ENCODE results near the gene GRAPL.
"Not testable (repeated sequence)": the region's sequence is repeated elsewhere in the genome, so short reads cannot be mapped to it uniquely, and the experiment has no call there.

GRAPL gene

DNA sequence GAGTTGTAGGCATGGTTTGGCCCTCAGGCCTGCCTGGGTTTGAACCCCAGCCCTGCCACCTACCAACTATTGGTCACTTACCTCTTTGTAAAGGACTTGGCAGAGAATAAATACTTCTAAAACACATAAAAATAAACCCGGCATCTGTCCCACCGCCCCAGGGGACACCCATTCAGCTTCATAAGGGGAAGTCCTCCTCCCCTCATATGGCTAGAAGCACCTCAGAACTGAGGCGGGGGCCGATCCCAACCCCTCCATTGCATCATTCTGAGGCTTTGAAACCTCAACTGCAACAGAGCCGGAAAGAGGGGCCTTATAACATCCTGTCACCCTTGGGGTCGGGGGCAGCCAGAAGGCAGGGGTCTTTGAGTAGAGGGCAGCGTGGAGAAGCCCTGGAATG, 2.1 kb upstream of the GRAPL start:
- H3K4me3 ChIP-seq (ENCODE audit: low read depth, low read length); DNase-seq; H3K27me3 ChIP-seq (replicated peaks); H3K27ac ChIP-seq; H3K36me3 ChIP-seq (replicated peaks); in situ Hi-C loops (cut with HindIII; ENCODE audit: low pct_ligation_motif_present, low sequenced_read_pairs): not testable (repeated sequence)

DNA sequence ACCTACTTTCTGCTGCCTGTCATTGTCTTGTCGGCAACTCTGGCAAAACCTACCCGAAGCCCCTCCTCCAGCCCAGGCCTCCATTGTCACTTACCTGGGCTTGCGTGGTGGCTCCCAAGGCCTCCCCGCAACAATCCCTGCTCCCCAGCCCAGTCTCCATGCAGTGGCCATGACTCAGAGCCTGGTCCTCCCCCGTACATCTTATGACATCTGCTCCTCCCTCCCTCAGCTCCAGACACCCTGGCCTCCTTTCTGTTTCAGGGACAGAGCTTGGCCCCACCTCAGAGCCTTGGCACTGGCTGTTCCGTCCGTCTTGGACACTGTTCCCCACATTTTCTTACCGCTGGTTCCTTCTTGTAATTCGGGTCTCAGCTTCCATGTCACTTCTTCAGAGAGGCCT, 2.1 kb downstream of the GRAPL start:
- H3K27me3 ChIP-seq (replicated peaks); in situ Hi-C loops (cut with HindIII; ENCODE audit: low pct_ligation_motif_present, low sequenced_read_pairs); H3K27ac ChIP-seq; DNase-seq; H3K36me3 ChIP-seq (replicated peaks); H3K4me3 ChIP-seq (ENCODE audit: low read depth, low read length): not testable (repeated sequence)

DNA sequence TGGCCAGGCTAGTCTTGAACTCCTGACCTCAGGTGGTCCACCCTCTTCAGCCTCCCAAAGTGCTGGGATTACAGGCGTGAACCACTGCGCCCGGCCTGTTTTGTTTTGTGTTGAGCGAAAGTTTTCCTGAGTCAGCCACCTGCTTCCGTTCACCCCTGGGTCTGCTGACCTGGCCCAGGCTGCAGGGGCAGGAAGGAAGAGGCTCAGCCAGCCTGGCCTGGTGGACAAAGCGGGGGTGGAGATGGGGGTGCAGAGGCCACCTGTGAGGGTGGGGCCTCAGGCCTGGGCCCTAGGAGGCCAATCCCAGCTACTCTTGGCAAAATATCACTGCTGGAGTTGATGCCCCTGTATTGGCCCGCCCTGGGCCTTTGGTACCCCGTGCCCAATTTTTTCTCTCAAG, 3.7 kb downstream of the GRAPL start:
- H3K36me3 ChIP-seq (replicated peaks); DNase-seq; in situ Hi-C loops (cut with HindIII; ENCODE audit: low pct_ligation_motif_present, low sequenced_read_pairs); H3K27me3 ChIP-seq (replicated peaks); H3K27ac ChIP-seq; H3K4me3 ChIP-seq (ENCODE audit: low read depth, low read length): not testable (repeated sequence)

DNA sequence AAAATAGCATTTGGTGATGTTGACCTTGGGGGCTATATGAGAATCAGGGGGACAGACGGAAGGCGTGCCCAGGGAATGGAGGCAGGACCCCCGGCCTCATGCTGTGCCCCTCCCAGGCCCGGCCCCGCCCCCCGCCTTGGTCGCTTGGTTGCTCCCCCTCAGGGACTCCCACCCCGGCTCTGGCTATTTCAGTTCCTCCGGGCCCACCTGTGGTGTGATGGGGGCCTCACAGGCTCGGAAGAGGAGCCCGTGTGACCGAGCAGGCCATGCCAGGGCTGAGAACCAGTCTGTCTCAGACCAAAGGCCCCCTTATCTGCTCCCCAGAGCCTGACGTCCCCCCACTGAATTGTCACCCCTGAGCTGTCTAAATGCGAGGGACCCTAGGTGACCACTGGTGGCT, 4.4 kb downstream of the GRAPL start:
- H3K27ac ChIP-seq; DNase-seq; H3K27me3 ChIP-seq (replicated peaks); in situ Hi-C loops (cut with HindIII; ENCODE audit: low pct_ligation_motif_present, low sequenced_read_pairs); H3K36me3 ChIP-seq (replicated peaks); H3K4me3 ChIP-seq (ENCODE audit: low read depth, low read length): not testable (repeated sequence)

DNA sequence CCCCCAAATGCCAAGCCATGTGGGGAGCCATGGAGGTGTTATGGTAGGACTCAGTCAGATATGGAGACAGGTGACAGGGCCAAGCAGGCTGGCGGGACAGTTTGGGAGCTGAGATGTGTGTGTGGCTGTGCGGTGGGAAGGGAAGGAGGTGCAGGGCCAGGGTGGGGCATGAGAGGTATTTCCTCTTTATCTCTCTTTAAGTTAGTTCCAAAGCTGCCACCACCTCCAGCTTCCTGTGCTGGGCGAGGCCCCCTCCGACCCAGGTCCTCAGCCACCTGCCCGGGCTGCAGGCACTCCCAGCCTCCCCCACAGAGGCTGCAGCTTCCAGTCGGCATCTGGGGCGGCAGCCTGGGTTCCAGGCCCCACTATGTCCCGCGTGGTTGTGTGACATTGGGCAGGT, 6.4 kb downstream of the GRAPL start:
- H3K4me3 ChIP-seq (ENCODE audit: low read depth, low read length); in situ Hi-C loops (cut with HindIII; ENCODE audit: low pct_ligation_motif_present, low sequenced_read_pairs): not testable (repeated sequence)

DNA sequence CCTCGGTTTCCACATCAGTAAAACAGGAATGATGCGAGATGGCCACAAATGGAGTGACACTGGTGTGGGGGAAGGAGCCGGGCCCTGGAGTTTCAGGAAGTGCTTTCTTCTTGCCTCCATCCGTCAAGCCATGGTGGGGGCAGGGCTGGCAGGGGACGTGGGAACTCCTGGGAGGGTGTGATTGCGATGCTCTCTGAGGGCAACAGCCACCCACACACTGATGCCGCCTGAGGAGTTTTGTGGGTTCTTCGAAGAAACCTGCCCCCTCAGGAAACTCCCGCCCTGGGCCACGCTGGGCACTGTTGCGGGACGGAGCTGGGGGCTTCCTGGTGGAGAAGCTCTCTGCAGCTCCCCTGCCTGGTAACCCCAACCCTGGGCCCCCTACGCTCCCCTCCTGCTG, 8.0 kb downstream of the GRAPL start:
- H3K27me3 ChIP-seq (replicated peaks); H3K4me3 ChIP-seq (ENCODE audit: low read depth, low read length); H3K27ac ChIP-seq; in situ Hi-C loops (cut with HindIII; ENCODE audit: low pct_ligation_motif_present, low sequenced_read_pairs); H3K36me3 ChIP-seq (replicated peaks); DNase-seq: not testable (repeated sequence)

More for the DNA sequence above, 6.4 kb downstream of the GRAPL start:
- not testable (repeated sequence) for H3K27me3 ChIP-seq (replicated peaks); H3K27ac ChIP-seq; DNase-seq; H3K36me3 ChIP-seq (replicated peaks)

DNA sequence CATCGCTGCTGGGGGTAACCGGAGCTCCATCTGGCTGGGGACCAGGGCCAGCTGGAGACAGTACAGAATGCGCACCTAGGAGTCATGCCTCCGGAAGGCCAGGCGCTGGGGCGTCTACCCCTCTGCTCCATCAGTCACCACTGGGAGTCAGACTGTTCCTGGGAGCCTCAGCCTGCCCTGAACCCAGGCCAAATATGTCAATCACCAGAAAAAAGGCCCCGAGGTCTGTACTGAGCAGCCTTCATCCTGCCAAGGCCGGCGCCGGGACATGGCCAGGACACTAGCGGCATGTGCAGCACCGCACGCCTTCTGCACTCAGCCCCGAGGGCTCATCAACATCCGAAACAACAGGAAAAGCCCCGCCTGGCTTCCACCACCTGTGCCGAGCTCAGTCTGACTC, 8.7 kb downstream of the GRAPL start:
- H3K27me3 ChIP-seq (replicated peaks); in situ Hi-C loops (cut with HindIII; ENCODE audit: low pct_ligation_motif_present, low sequenced_read_pairs); DNase-seq; H3K4me3 ChIP-seq (ENCODE audit: low read depth, low read length); H3K27ac ChIP-seq; H3K36me3 ChIP-seq (replicated peaks): not testable (repeated sequence)

DNA sequence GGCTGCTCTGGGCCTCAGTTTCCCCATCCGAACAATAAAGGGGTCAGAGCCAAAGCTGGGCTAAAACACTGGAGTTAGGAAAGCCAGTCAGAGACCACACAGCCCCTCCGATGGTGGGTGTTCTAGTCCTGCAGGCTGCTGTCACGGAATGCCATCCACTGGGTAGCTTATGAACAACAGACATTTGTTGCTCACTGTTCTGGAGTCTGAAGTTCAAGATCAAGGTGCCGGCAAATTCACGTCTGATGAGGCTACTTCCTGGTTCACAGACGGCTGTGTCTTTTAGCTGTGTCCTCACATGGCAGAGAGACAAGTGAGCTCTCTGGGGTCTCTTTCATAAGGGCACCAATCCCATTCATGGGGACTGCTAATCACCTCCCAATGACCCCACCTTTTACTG, 9.2 kb downstream of the GRAPL start:
- H3K27me3 ChIP-seq (replicated peaks); H3K36me3 ChIP-seq (replicated peaks); in situ Hi-C loops (cut with HindIII; ENCODE audit: low pct_ligation_motif_present, low sequenced_read_pairs); H3K27ac ChIP-seq; DNase-seq; H3K4me3 ChIP-seq (ENCODE audit: low read depth, low read length): not testable (repeated sequence)

DNA sequence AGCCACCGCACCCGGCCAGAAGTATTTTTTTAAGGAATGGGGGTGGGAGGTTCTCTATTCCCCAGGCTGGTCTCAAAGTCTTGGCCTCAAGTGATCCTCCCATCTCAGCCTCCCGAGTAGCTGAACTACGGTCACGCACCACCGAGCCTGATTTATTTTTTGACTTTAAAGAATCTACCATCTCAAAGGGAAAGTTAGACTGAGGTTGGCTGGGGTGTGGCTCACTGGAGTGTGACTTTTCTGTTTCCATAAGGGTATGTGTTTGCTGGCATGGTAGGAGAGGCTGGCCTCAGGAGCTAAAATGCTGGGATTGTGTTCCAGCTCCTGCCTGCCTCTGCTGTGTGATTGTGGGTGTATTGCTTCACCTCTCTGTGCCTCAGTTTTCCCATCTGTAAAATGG, 10.6 kb downstream of the GRAPL start:
- H3K36me3 ChIP-seq (replicated peaks); H3K27me3 ChIP-seq (replicated peaks); H3K4me3 ChIP-seq (ENCODE audit: low read depth, low read length); DNase-seq; in situ Hi-C loops (cut with HindIII; ENCODE audit: low pct_ligation_motif_present, low sequenced_read_pairs); H3K27ac ChIP-seq: not testable (repeated sequence)

DNA sequence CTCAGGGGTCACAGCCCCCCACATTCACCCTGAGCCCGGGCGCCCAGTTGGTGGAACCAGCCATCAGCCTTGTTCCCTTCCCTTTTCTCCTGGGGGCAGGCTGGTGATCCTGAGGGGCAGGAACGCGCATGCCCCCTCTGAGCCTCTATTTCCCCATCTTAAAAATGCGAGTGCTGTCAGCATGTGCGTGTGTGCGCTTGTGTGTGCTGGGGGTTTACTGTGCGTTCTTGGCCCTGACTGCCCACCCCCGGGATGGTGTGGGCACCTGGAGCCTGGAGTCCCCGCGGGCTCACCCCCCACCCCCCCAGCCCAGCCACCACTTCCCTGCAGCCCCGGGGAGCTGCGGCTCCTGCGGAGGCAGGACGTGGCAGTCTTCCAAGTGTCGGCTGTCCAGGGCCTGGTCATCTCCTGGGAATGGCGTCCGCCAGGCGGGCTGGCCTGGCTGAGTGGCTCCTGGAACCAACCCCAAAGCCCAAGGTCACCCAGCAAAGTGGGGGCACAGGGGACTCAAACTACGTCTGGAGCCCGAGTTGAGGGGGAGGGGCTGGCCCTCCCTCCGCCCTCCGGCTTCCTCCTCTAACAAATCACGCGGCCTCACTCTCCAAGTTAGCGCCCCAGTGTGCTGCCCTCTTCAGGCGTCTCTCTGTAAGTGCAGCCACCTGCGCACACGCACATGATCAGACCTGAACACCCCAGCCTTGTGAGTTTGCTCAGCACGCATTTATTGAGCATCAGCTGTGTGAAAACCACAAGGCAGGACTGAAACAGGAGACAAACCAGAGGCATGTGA, 14.2 kb downstream of the GRAPL start:
- DNase-seq; H3K36me3 ChIP-seq (replicated peaks); H3K27me3 ChIP-seq (replicated peaks); in situ Hi-C loops (cut with HindIII; ENCODE audit: low pct_ligation_motif_present, low sequenced_read_pairs); H3K27ac ChIP-seq; H3K4me3 ChIP-seq (ENCODE audit: low read depth, low read length): not testable (repeated sequence)

DNA sequence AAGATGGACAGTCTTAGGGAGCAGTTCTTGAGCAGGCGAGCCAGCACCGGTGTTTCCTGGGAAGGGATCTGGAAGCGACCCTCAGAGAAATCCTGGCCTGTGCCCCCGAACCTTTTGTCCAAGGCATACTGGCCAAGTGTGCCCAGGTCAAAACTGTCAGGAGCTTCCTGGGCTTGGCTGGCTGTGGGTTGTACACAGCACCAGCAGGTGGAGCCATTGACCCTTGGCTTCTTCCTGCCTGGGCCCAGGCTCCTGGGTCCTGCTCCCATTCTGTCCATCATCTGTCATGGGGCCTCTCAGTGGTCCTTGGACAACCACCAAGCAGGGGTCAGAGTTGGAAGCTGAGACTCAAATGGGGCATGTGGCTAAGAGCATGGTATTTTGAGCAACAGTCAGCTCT, 15.0 kb downstream of the GRAPL start:
- in situ Hi-C loops (cut with HindIII; ENCODE audit: low pct_ligation_motif_present, low sequenced_read_pairs); H3K4me3 ChIP-seq (ENCODE audit: low read depth, low read length); H3K27ac ChIP-seq; DNase-seq; H3K27me3 ChIP-seq (replicated peaks); H3K36me3 ChIP-seq (replicated peaks): not testable (repeated sequence)

DNA sequence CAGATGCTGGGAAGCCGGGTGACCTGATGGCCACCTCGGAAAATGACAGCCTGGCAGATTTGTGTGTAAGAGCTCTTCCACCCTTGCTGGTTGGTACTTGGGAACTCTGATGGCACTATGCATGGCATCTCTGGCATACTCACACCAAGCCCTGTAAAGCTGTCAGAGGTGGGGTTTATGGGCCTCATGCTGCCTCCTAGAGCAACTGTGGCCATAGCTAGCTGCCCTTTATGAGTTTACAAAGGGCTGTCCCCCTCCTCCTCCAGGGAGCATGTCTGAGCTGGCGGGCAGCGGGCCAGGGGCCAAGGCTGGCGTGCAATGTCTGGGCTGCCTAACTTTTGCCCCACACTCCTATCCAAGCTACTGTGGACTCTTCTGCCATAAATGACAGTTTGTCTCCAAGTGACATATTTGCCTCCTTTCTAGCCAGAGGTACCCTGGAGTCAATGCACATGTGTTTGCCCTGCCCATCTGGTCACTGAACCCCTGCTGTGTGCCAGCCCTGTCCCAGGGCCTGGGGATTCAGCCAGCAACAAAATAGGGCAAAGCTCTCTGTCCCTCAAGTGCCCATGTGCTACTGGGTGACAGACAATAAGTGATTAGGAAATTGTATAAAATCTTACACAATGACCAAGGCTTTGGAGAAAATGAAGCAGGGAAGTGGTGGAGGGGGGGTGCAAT, 15.8 kb downstream of the GRAPL start:
- DNase-seq; H3K36me3 ChIP-seq (replicated peaks); H3K27me3 ChIP-seq (replicated peaks); in situ Hi-C loops (cut with HindIII; ENCODE audit: low pct_ligation_motif_present, low sequenced_read_pairs); H3K27ac ChIP-seq; H3K4me3 ChIP-seq (ENCODE audit: low read depth, low read length): not testable (repeated sequence)

DNA sequence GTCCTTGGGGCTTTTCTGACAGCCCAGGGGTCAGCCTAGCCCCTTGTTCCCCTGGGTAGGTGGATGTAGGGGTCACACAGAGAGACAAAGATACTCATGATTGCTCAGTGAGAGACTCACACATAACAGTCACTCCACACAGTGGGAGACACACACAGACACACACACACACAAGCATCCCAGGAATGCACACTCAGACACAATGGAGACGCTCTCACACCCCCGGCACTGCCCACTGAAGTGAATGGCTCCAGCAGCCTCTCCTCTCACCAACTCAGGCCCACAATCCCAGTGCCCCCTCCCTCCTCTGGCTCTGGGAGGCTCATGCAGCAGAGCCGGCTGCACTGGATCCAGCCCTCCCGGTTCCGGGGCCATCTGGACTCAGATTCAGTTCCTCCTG, 17.0 kb downstream of the GRAPL start:
- in situ Hi-C loops (cut with HindIII; ENCODE audit: low pct_ligation_motif_present, low sequenced_read_pairs); H3K27me3 ChIP-seq (replicated peaks); H3K27ac ChIP-seq; H3K36me3 ChIP-seq (replicated peaks); H3K4me3 ChIP-seq (ENCODE audit: low read depth, low read length): not testable (repeated sequence)
- DNase-seq = peak; percentile 56

DNA sequence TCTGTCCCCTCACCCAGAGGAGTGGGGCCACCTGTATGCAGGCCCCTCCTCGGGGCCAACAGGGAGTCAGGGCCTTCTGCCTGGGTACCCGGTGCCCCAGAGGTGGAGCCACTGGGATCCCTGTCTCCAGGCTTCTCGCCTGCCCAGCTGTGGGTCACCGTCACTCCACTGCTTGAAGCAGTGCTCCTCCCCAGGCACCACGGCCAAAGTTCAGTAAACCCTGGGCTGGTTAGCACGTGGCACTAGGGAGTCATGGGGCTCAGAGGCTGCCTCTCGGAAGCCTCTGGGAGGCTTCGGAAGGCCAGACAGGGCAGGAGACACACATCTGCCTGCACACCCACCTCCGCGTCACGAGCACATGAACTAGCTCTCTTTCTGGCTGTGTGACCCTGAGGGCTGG, 18.1 kb downstream of the GRAPL start:
- DNase-seq; H3K27ac ChIP-seq; H3K27me3 ChIP-seq (replicated peaks); in situ Hi-C loops (cut with HindIII; ENCODE audit: low pct_ligation_motif_present, low sequenced_read_pairs); H3K36me3 ChIP-seq (replicated peaks); H3K4me3 ChIP-seq (ENCODE audit: low read depth, low read length): not testable (repeated sequence)

All from brain microvascular endothelial cell (primary cell).